HPDE6-E6E7 (cell line): ENCODE data around the gene GALNT4.

Experiments used
- DNase-seq: peaks from one replicate; pipeline ENCODE4 v3.0.0; 2011; ENCODE audit warnings: missing footprints; ENCODE audit errors: extremely low spot score

Gene GALNT4

GRCh38 chr12:89529738-89530137 lies 5.1 kb upstream of the GALNT4 start:
- DNase-seq: peak; percentile 29

GRCh38 chr12:89528434-89528833 lies 3.8 kb upstream of the GALNT4 start:
- DNase-seq: no peak

- peak; percentile 66 for DNase-seq
Observed at GRCh38 chr12:89525824-89526770, 1.5 kb upstream of the GALNT4 start, which contains the start of gene POC1B. Gene POC1B, minus strand, starts transcription at chr12:89526047. Its CDS starts 152 bp downstream, at chr12:89525895.

GRCh38 chr12:89525305-89525823 lies 768 bp upstream of the GALNT4 start:
- DNase-seq: peak; percentile 20

GRCh38 chr12:89523843-89524540 lies 604 bp downstream of the GALNT4 start:
- no peak for DNase-seq

GRCh38 chr12:89523393-89523792 lies 1.2 kb downstream of the GALNT4 start:
- DNase-seq: no peak

- no peak for DNase-seq
Observed at GRCh38 chr12:89521364-89522223, 3.0 kb downstream of the GALNT4 start.

- no peak for DNase-seq
Observed at GRCh38 chr12:89517720-89518119, 6.9 kb downstream of the GALNT4 start.

- no peak for DNase-seq
Observed at GRCh38 chr12:89516633-89517032, 8.0 kb downstream of the GALNT4 start.

- no peak for DNase-seq
Observed at GRCh38 chr12:89514751-89515150, 9.8 kb downstream of the GALNT4 start.

GRCh38 chr12:89513544-89513943 lies 11.1 kb downstream of the GALNT4 start:
- no peak for DNase-seq

- no peak for DNase-seq
Observed at GRCh38 chr12:89507015-89507824, 17.4 kb downstream of the GALNT4 start.

- DNase-seq: no peak
Observed at GRCh38 chr12:89506050-89506449, 18.5 kb downstream of the GALNT4 start.

- DNase-seq: no peak
Observed at GRCh38 chr12:89504560-89505346, 19.8 kb downstream of the GALNT4 start.

- DNase-seq: no peak
Observed at GRCh38 chr12:89501793-89502192, 22.8 kb downstream of the GALNT4 start.

GRCh38 chr12:89499857-89500256 lies 24.7 kb downstream of the GALNT4 start:
- DNase-seq: no peak

- DNase-seq: no peak
Observed at GRCh38 chr12:89497467-89497866, 27.1 kb downstream of the GALNT4 start.

- no peak for DNase-seq
Observed at GRCh38 chr12:89497005-89497404, 27.6 kb downstream of the GALNT4 start.

GRCh38 chr12:89494411-89495231 lies 30.0 kb downstream of the GALNT4 start:
- no peak for DNase-seq
